Prostate gland (tissue), 2 donors: ENCODE measurements around the gene CCL8. TPM values are rescaled to one million over a fixed set of nuclear protein-coding genes. Genes with fewer than 3 reads are reported as not detected.

Source experiments
- DNase-seq: peaks from one replicate; pipeline ENCODE4 v3.0.0-alpha.2; 2019; ENCODE audit warnings: low spot score
- H3K27ac ChIP-seq, 2 donors: fragments of 200-600 bp; sonication (generic); 2 replicates each; pipeline ENCODE4 v1.5.1; 2017 to 2019
- H3K27me3 ChIP-seq: fragments of 200-600 bp; sonication (generic); replicated peaks from 2 replicates; pipeline ENCODE4 v1.5.1; 2019; ENCODE audit not compliant: insufficient read depth
- H3K36me3 ChIP-seq, 2 donors: fragments of 200-600 bp; sonication (generic); 1 replicate in 1 of 2; 2 replicates in 1 of 2; pipeline versions ENCODE4 v1.5.1 to v1.8.1; 2017 to 2019
- H3K4me1 ChIP-seq: fragments of 200-600 bp; sonication (generic); replicated peaks from 2 replicates; pipeline ENCODE4 v1.5.1; 2019
- H3K4me3 ChIP-seq, 2 donors: fragments of 200-600 bp; sonication (generic); 2 replicates each; pipeline ENCODE4 v1.5.1; 2017 to 2019
- H3K9me3 ChIP-seq: fragments of 200-600 bp; sonication (generic); 2 replicates; pipeline ENCODE4 v1.5.1; 2017
- POLR2A ChIP-seq: fragments of 450-650 bp; IDR thresholded peaks from one replicate; pipeline ENCODE4 v1.6.1; 2016; ENCODE audit warnings: antibody characterized with exemption, mild to moderate bottlenecking
- POLR2AphosphoS5 ChIP-seq: sonication (generic); formaldehyde crosslinking; IDR thresholded peaks from one replicate; pipeline ENCODE4 v1.6.1; 2017; ENCODE audit warnings: antibody characterized with exemption
- WGBS: methylation state at CpG from one replicate; pipeline ENCODE4 v1.1.5; 2018; 5-methylcytosine and 5-hydroxymethylcytosine counted together
- intact Hi-C: fragments of 100-400 bp; cut with DNase I; formaldehyde crosslinking; loops from one replicate; pipeline ENCODE4 v1.14.2; 2022
- total RNA-seq, 2 donors: library from RNA; depleted of rRNA; stranded (reverse); fragments of >200 nt; gene quantifications; one replicate each; pipeline ENCODE4 v1.1.0, GENCODE V29; 2016
- TF ChIP-seq, protein P1 (sequence below), 4 experiments: fragments of 200-600 bp in 2 of 4; fragments of 450-650 bp in 2 of 4; sonication (generic) in 2 of 4; IDR thresholded peaks; 1 replicate in 3 of 4; 2 replicates in 1 of 4; pipeline ENCODE4 v1.5.1; 2016 to 2019; ENCODE audit warnings: antibody characterized with exemption in 4 of 4, mild to moderate bottlenecking in 2 of 4, moderate library complexity in 2 of 4

The CCL8 gene
- not detected for total RNA-seq

DNA sequence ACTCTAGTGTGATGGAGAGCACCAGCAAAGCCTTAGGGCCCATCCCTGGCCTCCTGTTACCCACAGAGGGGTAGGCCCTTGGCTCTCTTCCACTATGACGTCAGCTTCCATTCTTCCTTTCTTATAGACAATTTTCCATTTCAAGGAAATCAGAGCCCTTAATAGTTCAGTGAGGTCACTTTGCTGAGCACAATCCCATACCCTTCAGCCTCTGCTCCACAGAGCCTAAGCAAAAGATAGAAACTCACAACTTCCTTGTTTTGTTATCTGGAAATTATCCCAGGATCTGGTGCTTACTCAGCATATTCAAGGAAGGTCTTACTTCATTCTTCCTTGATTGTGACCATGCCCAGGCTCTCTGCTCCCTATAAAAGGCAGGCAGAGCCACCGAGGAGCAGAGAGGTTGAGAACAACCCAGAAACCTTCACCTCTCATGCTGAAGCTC lies at the start of gene CCL8:
Gene CCL8, plus strand, starts transcription at position 397 of the 445 bp plus-strand sequence. CDS start 67 bp downstream, outside the sequence.
- no peak for TF ChIP-seq POLR2A
- TF ChIP-seq POLR2AphosphoS5 = no peak
- TF ChIP-seq, protein P1, sequence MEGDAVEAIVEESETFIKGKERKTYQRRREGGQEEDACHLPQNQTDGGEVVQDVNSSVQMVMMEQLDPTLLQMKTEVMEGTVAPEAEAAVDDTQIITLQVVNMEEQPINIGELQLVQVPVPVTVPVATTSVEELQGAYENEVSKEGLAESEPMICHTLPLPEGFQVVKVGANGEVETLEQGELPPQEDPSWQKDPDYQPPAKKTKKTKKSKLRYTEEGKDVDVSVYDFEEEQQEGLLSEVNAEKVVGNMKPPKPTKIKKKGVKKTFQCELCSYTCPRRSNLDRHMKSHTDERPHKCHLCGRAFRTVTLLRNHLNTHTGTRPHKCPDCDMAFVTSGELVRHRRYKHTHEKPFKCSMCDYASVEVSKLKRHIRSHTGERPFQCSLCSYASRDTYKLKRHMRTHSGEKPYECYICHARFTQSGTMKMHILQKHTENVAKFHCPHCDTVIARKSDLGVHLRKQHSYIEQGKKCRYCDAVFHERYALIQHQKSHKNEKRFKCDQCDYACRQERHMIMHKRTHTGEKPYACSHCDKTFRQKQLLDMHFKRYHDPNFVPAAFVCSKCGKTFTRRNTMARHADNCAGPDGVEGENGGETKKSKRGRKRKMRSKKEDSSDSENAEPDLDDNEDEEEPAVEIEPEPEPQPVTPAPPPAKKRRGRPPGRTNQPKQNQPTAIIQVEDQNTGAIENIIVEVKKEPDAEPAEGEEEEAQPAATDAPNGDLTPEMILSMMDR (IDR thresholded peaks at IDR 0.05) = no peak
- WGBS = 42% methylated on average over 2 of the region's 2 CpGs
- DNase-seq = no peak
- H3K27ac ChIP-seq = no peak within 1 kb of the TSS
- no peaks in the 10 kb centered on the region for H3K9me3 ChIP-seq
- intact Hi-C loops = no loop called here
- no peaks in the 10 kb centered on the region for H3K36me3 ChIP-seq
- H3K4me3 ChIP-seq = no peak within 1 kb of the TSS
- H3K27me3 ChIP-seq = no peaks in the 10 kb centered on the region
- H3K4me1 ChIP-seq = no peaks in the 10 kb centered on the region

DNA sequence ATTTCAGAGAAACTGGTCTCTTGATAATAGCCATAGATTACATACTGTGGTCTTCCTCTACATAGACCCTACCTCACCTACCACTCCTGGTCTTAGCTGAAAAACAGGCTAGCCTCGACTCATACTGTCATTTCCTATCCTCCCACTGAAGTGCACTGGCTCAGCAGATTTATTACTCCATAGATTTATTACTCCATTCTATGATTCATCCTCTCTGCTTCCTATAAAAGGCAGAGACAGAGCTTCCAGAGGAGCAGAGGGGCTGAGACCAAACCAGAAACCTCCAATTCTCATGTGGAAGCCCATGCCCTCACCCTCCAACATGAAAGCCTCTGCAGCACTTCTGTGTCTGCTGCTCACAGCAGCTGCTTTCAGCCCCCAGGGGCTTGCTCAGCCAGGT lies 49.3 kb upstream of the CCL8 start, which contains the start of gene CCL7:
Gene CCL7, plus strand, starts transcription at position 253 of the 400 bp plus-strand sequence. Its CDS starts 70 bp downstream, at position 323.
- 0% methylated on average over 1 of the region's 1 CpG for WGBS

DNA sequence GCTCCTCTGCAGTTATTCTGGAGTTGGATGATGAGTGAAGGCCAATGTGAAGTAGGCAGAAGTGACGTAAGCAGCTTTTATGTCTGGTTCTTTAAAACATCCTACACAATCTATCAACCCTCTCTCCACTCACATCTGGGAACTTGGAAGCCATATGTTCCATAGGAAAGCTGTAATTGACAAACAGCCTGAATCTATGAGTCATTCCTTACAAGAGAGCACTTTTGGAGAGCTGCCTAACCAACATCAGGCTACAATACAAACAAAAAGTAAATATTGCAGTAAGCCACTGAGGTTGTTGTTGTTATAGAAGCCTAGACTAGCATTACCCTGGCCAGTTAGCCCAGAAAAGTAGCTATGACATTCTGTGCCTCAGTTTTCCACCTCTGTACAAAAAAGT lies 43.4 kb upstream of the CCL8 start:
- no peaks in the 10 kb centered on the region for H3K4me1 ChIP-seq

More for the DNA sequence above, 49.3 kb upstream of the CCL8 start, which contains the start of gene CCL7:
- Histone ChIP-seq H3K27me3 (peaks cover 4% of the 10 kb centered on the region), H3K9me3 (no peaks in the 10 kb centered on the region), H3K4me1 (no peaks in the 10 kb centered on the region), H3K36me3 (no peaks in the 10 kb centered on the region), H3K27ac (no peak within 1 kb of the TSS), H3K4me3 (no peak within 1 kb of the TSS)
- DNase-seq = no peak
- intact Hi-C loops = no loop called here
- TF ChIP-seq POLR2A = no peak
- TF ChIP-seq, protein P1 (IDR thresholded peaks at IDR 0.05) = no peak
- TF ChIP-seq POLR2AphosphoS5 = no peak

DNA sequence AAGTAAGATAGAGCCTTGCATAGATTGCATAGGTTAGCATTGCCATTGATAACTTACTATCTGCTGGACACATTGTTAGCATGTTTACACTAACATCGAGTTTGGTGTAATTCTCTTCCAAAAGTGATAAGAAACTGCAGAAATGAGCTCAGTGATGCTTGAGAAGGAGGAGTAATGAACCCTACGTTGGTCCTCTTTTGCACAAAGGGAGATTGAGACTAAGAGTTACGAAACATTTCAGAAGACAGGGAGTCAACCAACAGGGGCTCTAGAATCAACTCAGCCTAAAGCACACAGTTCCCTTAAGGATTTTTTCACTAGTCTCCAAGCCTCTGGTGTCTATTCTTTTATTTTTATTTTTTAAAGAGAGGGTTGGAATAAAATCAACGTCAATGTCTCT lies 42.4 kb upstream of the CCL8 start:
- TF ChIP-seq POLR2A (no peak), POLR2AphosphoS5 (no peak)
- intact Hi-C loops = no loop called here
- no peak for DNase-seq
- Histone ChIP-seq H3K36me3 (no peaks in the 10 kb centered on the region), H3K27me3 (no peaks in the 10 kb centered on the region), H3K4me1 (no peaks in the 10 kb centered on the region), H3K4me3 (no peak overlapping the region), H3K27ac (no peak overlapping the region), H3K9me3 (no peaks in the 10 kb centered on the region)
- 61% methylated on average over 4 of the region's 4 CpGs for WGBS

More for the DNA sequence above, 43.4 kb upstream of the CCL8 start:
- intact Hi-C loops = no loop called here
- no peaks in the 10 kb centered on the region for H3K27me3 ChIP-seq
- 0% methylated on average over 1 of the region's 1 CpG for WGBS
- TF ChIP-seq POLR2AphosphoS5 (no peak), POLR2A (no peak)
- TF ChIP-seq, protein P1 (IDR thresholded peaks at IDR 0.05) = no peak
- H3K36me3 ChIP-seq = no peaks in the 10 kb centered on the region
- H3K27ac ChIP-seq = no peak overlapping the region
- H3K4me3 ChIP-seq = no peak overlapping the region
- no peak for DNase-seq
- no peaks in the 10 kb centered on the region for H3K9me3 ChIP-seq

DNA sequence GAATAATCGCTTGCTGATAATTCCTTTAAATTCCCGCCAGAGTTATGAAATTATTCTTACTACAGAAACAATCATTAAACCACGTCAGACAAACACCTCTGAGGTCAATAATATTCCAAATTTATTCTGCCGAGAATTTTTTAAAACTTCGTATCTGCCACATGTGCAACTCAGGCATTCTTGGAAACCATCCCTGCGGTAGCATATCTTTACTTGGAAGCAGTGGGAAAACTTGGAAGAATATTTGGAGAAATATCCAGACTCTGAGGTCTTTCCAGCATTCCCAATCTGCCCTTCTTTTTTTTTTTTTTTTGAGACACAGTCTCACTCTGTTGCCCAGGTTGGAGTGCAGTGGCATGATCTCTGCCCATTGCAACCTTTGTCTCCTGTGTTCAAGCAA lies 35.7 kb upstream of the CCL8 start:
- 82% methylated on average over 6 of the region's 6 CpGs for WGBS
- H3K27ac ChIP-seq = no peak overlapping the region
- TF ChIP-seq POLR2A = no peak
- TF ChIP-seq POLR2AphosphoS5 = no peak
- TF ChIP-seq, protein P1 (IDR thresholded peaks at IDR 0.05) = no peak
- H3K27me3 ChIP-seq = no peaks in the 10 kb centered on the region
- H3K36me3 ChIP-seq = no peaks in the 10 kb centered on the region
- no peaks in the 10 kb centered on the region for H3K9me3 ChIP-seq
- intact Hi-C loops = no loop called here
- no peaks in the 10 kb centered on the region for H3K4me1 ChIP-seq
- DNase-seq = no peak
- no peak overlapping the region for H3K4me3 ChIP-seq
